Measurements from ENCODE around the gene DIAPH2. TPM values are rescaled to one million over a fixed set of nuclear protein-coding genes. Genes with fewer than 3 reads are reported as not detected.

DIAPH2 gene
- total and polyA plus RNA-seq, 9 of the 15 experiments (the other 6 are each of a cell fraction or from before 2014, with no cell fraction given), result 0.01 to 0.18 (median 0.07) TPM; not detected in 1

DNA sequence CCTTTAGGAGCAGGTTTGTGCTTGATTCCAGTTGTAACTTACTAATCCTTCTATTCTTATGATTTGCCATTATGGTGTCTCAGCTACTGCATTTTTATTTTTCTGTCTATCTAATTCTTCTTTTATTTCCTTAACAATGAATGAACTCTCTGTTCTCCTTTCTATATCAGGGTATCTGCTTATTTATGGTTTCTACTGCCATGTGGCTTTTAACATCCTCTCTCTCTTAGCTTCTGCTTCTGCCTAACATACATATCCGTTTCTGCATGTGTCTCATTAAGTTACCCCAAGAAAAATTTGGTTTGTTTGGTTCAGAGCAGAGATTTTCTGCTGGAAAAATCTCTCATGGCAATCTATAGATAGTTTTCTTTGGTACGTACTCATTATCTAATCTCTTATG, 813.5 kb downstream of the DIAPH2 start:
- H3K4me3 ChIP-seq, result no peak overlapping the region
- no peak overlapping the region for H3K27ac ChIP-seq (ENCODE audit: extremely low read depth, low read depth, low read length)
- DNase-seq (ENCODE audit: extremely low read depth in 1 of 4, low spot score in 3 of 4) (no peak), ATAC-seq (no peak), FAIRE-seq (no peak)
- no peaks in the 10 kb centered on the region for H3K36me3 ChIP-seq (ENCODE audit: control insufficient read depth, insufficient read depth, low read length)
- ChIA-PET CTCF (ENCODE audit: low intra/inter-chr PET ratio) (no interaction called here), POLR2A (no interaction called here)
- intact Hi-C loops (cut with micrococcal nuclease), result no loop called here
- no TSS peak for BruUV-seq (replicated peaks)
- no peaks in the 10 kb centered on the region for H3K9me1 ChIP-seq (ENCODE audit: control insufficient read depth, insufficient read depth, low read length)
- H3K27me3 ChIP-seq (ENCODE audit: control insufficient read depth in 2 of 2, insufficient read depth in 2 of 2, low read length in 2 of 2), result no peaks in the 10 kb centered on the region
- no peaks in the 10 kb centered on the region for H3K79me2 ChIP-seq (ENCODE audit: control insufficient read depth, insufficient read depth, low read length)
- WGBS (ENCODE audit: insufficient coverage, low coverage, missing lambda C conversion rate), result 8% methylated on average over 2 of the region's 2 CpGs
- no peaks in the 10 kb centered on the region for H3K9me3 ChIP-seq (replicated peaks; ENCODE audit: control insufficient read depth, insufficient read depth, low read depth, low read length)
- no peaks in the 10 kb centered on the region for H4K20me1 ChIP-seq (replicated peaks; ENCODE audit: control insufficient read depth, insufficient read depth, low read length)
- no peak overlapping the region for H3K9ac ChIP-seq (ENCODE audit: insufficient read depth in 1 of 2, low read depth in 2 of 2, low read length in 2 of 2)
- in situ Hi-C loops (cut with MboI), result no loop called here
- no peaks in the 10 kb centered on the region for H3K4me1 ChIP-seq (replicated peaks in 1 of 2; ENCODE audit: control insufficient read depth in 2 of 2, insufficient read depth in 2 of 2, low read length in 2 of 2)
- H2AFZ ChIP-seq (ENCODE audit: low read depth, low read length), result no peak overlapping the region
- H3K4me2 ChIP-seq (ENCODE audit: insufficient read depth, low read length), result no peak overlapping the region
- TF ChIP-seq ZNF253 (CRISPR knock-in tag; conservative IDR thresholded peaks at IDR 0.05) (no peak), GATAD2A (IDR thresholded peaks at IDR 0.05) (no peak), PBX2 (CRISPR knock-in tag; IDR thresholded peaks at IDR 0.05; ENCODE audit: low read depth) (no peak), PBX2 (tag; conservative IDR thresholded peaks at IDR 0.05; ENCODE audit: low read depth) (no peak)

DNA sequence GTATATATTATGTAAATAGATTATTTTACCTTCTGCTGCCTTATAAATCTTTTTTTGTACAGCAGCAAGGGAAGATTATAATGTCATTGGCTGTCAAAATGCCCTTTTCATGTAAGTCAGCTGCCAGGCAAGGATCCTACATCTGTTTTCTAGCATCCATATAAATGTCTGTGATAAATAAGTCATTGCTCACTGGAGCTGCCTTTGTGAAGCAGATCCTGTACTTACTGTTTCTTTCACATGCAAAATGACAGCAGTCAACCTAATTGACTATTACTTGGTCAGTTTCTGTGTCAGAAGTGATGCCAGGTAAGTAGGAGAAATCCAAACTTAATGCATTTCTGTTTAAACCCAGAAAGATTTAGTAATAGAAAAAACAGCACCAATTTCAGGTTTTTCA, 819.8 kb downstream of the DIAPH2 start:
- no peak overlapping the region for H2AFZ ChIP-seq (ENCODE audit: low read depth, low read length)
- no peak for FAIRE-seq
- POLR2A ChIA-PET, result no interaction called here
- no peak for TF ChIP-seq ATF2 (CRISPR knock-in tag; IDR thresholded peaks at IDR 0.05)
- TF ChIP-seq BHLHE40 (IDR thresholded peaks at IDR 0.05; ENCODE audit: low read length), result no peak
- no peak for TF ChIP-seq PKNOX1 (IDR thresholded peaks at IDR 0.05)
- no peak for TF ChIP-seq BMI1 (IDR thresholded peaks at IDR 0.05; ENCODE audit: low read length)
- no peak for TF ChIP-seq MAX (CRISPR knock-in tag; IDR thresholded peaks at IDR 0.05)
- TF ChIP-seq PTBP1 (IDR thresholded peaks at IDR 0.05; ENCODE audit: low read depth, low read length), result no peak
- TF ChIP-seq TBP (optimal IDR thresholded peaks at IDR 0.05; ENCODE audit: low read depth, low read length), result no peak
- TF ChIP-seq NCOA6 (IDR thresholded peaks at IDR 0.05), result no peak
- no peak for TF ChIP-seq EP400 (IDR thresholded peaks at IDR 0.05)
- no peak for TF ChIP-seq TEAD2 (tag; IDR thresholded peaks at IDR 0.05)

More for the DNA sequence above, 819.8 kb downstream of the DIAPH2 start:
- H4K20me1 ChIP-seq (replicated peaks; ENCODE audit: control insufficient read depth, insufficient read depth, low read length), result no peaks in the 10 kb centered on the region
- H3K4me3 ChIP-seq, result no peak overlapping the region
- no peaks in the 10 kb centered on the region for H3K9me1 ChIP-seq (ENCODE audit: control insufficient read depth, insufficient read depth, low read length)
- no peak for DNase-seq (ENCODE audit: extremely low read depth in 1 of 4, low spot score in 3 of 4)
- H3K79me2 ChIP-seq (ENCODE audit: control insufficient read depth, insufficient read depth, low read length), result no peaks in the 10 kb centered on the region
- H3K36me3 ChIP-seq (ENCODE audit: control insufficient read depth, insufficient read depth, low read length), result no peaks in the 10 kb centered on the region
- H3K27me3 ChIP-seq (ENCODE audit: control insufficient read depth in 2 of 2, insufficient read depth in 2 of 2, low read length in 2 of 2), result no peaks in the 10 kb centered on the region
- in situ Hi-C loops (cut with MboI), result no loop called here
- H3K27ac ChIP-seq (ENCODE audit: extremely low read depth, low read depth, low read length), result no peak overlapping the region
- intact Hi-C loops (cut with micrococcal nuclease), result no loop called here
- no peak overlapping the region for H3K4me2 ChIP-seq (ENCODE audit: insufficient read depth, low read length)
- H3K9ac ChIP-seq (ENCODE audit: insufficient read depth in 1 of 2, low read depth in 2 of 2, low read length in 2 of 2), result no peak overlapping the region
- no peak for ATAC-seq
- BruUV-seq (replicated peaks), result no TSS peak
- no peaks in the 10 kb centered on the region for H3K9me3 ChIP-seq (replicated peaks; ENCODE audit: control insufficient read depth, insufficient read depth, low read depth, low read length)
- no peaks in the 10 kb centered on the region for H3K4me1 ChIP-seq (replicated peaks in 1 of 2; ENCODE audit: control insufficient read depth in 2 of 2, insufficient read depth in 2 of 2, low read length in 2 of 2)
- CTCF ChIA-PET (ENCODE audit: low intra/inter-chr PET ratio), result no interaction called here
